ENCODE data around the gene RNF4. TPM values are rescaled to one million over a fixed set of nuclear protein-coding genes. Genes with fewer than 3 reads are reported as not detected.

Gene RNF4
- total and polyA plus RNA-seq, 10 of the 15 experiments (the other 5 are each of a cell fraction or from before 2014, with no cell fraction given): 34.9 to 145 (median 76.1) TPM

DNA sequence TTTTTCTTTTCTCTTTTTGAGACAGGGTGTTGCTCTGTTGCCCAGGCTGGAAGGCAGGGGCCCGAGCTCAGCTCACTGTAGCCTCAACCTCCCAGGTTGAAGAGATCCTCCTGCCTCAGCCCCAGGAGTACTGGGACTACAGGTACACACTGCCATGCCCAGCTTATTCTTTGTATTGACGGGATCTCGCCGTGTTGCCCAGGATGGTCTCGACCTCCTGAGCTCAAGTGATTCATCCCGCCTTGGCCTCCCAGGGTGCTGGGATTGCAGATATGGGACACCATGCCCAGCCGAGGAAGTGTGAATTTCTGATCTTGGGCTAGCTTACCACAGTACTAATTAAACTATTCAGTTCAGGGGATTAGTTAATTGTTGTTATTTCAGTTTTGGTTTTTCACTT lies 38.9 kb downstream of the RNF4 start:
- ChIA-PET SMC1A (ENCODE audit: uncharacterized antibody, unreplicated experiment) (interaction anchor here (0.7 to 0.8 kb wide), 2 partner anchors 23 to 66 kb away, joined by 3 to 4 read pairs; no protein-coding TSS in a partner anchor), POLR2A (interaction anchor here (0.5 kb wide), 1 partner anchor 229 kb away, joined by 3 read pairs; no protein-coding TSS in a partner anchor), CTCF (interaction anchor here (0.8 to 1.7 kb wide), 4 partner anchors 20 to 165 kb away, joined by 3 to 5 read pairs (median 4); no protein-coding TSS in a partner anchor), RAD21 (ENCODE audit: unreplicated experiment) (interaction anchor here (1.5 kb wide), 1 partner anchor 27 kb away, joined by 3 read pairs; no protein-coding TSS in a partner anchor)
- Histone ChIP-seq H4K20me1 (ENCODE audit: control insufficient read depth, insufficient read depth) (no peaks in the 10 kb centered on the region; the same call in none of the 2 replicates), H2AFZ (ENCODE audit: control insufficient read depth, low read depth, low read length) (no peak overlapping the region), H3K79me2 (ENCODE audit: control insufficient read depth, insufficient read depth, low read length) (peaks cover 7% of the 10 kb centered on the region), H3K36me3 (ENCODE audit: control insufficient read depth in 2 of 2, insufficient read depth in 2 of 2, low read length in 1 of 2) (peaks cover 36 to 43% of the 10 kb centered on the region in 2 experiments), H3K27me3 (replicated peaks in 1 of 2; ENCODE audit: control insufficient read depth in 2 of 2, insufficient read depth in 2 of 2, low read length in 1 of 2) (no peaks in the 10 kb centered on the region), H3K9me3 (replicated peaks; ENCODE audit: control insufficient read depth, insufficient read depth, low read length) (no peaks in the 10 kb centered on the region), H3K4me1 (ENCODE audit: control insufficient read depth, insufficient read depth, low read length) (peaks cover 26% of the 10 kb centered on the region), H3K27ac (ENCODE audit: control insufficient read depth, insufficient read depth) (no peak overlapping the region), H3K4me3 (no peak overlapping the region), H3K9ac (ENCODE audit: control insufficient read depth, insufficient read depth, low read length) (no peak overlapping the region), H3K4me2 (ENCODE audit: control insufficient read depth, insufficient read depth) (no peak overlapping the region)
- DNase-seq (ENCODE audit: low read depth, low spot score) (no peak), ATAC-seq (no peak), FAIRE-seq (no peak)
- 95% methylated on average over 7 of the region's 7 CpGs for WGBS (ENCODE audit: insufficient coverage, insufficient replicate concordance, low lambda C conversion rate, missing lambda C conversion rate)
- no TSS peak for BruUV-seq (replicated peaks)
- in situ Hi-C loops (cut with MboI) (no loop called here), intact Hi-C loops (cut with micrococcal nuclease; ENCODE audit: unreplicated experiment) (no loop called here)
- TF ChIP-seq CHD2 (IDR thresholded peaks at IDR 0.05; ENCODE audit: borderline replicate concordance, low read depth, low read length) (no peak), TCF7 (IDR thresholded peaks at IDR 0.05; ENCODE audit: borderline replicate concordance) (no peak), MEF2B (IDR thresholded peaks at IDR 0.05; ENCODE audit: partially characterized antibody, poor library complexity, severe bottlenecking) (no peak), POLR2AphosphoS5 (IDR thresholded peaks at IDR 0.05; ENCODE audit: low read length) (no peak), RBBP5 (conservative IDR thresholded peaks at IDR 0.05) (no peak), ZNF622 (IDR thresholded peaks at IDR 0.05) (no peak), ZNF274 (IDR thresholded peaks at IDR 0.05; ENCODE audit: insufficient read depth, insufficient read length) (no peak), CHD4 (IDR thresholded peaks at IDR 0.05) (no peak), TAF1 (IDR thresholded peaks at IDR 0.05; ENCODE audit: borderline replicate concordance, low read depth, low read length) (no peak), RCOR1 (conservative IDR thresholded peaks at IDR 0.05; ENCODE audit: low read depth, low read length) (no peak), KAT2A (conservative IDR thresholded peaks at IDR 0.05; ENCODE audit: control insufficient read depth, low read depth, low read length) (no peak), ZNF207 (IDR thresholded peaks at IDR 0.05; ENCODE audit: borderline replicate concordance) (no peak)
- TF ChIP-seq, protein P1, sequence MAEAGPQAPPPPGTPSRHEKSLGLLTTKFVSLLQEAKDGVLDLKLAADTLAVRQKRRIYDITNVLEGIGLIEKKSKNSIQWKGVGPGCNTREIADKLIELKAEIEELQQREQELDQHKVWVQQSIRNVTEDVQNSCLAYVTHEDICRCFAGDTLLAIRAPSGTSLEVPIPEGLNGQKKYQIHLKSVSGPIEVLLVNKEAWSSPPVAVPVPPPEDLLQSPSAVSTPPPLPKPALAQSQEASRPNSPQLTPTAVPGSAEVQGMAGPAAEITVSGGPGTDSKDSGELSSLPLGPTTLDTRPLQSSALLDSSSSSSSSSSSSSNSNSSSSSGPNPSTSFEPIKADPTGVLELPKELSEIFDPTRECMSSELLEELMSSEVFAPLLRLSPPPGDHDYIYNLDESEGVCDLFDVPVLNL (IDR thresholded peaks at IDR 0.05; ENCODE audit: low read depth, low read length): no peak
- TF ChIP-seq, protein P2, sequence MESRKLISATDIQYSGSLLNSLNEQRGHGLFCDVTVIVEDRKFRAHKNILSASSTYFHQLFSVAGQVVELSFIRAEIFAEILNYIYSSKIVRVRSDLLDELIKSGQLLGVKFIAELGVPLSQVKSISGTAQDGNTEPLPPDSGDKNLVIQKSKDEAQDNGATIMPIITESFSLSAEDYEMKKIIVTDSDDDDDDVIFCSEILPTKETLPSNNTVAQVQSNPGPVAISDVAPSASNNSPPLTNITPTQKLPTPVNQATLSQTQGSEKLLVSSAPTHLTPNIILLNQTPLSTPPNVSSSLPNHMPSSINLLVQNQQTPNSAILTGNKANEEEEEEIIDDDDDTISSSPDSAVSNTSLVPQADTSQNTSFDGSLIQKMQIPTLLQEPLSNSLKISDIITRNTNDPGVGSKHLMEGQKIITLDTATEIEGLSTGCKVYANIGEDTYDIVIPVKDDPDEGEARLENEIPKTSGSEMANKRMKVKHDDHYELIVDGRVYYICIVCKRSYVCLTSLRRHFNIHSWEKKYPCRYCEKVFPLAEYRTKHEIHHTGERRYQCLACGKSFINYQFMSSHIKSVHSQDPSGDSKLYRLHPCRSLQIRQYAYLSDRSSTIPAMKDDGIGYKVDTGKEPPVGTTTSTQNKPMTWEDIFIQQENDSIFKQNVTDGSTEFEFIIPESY (IDR thresholded peaks at IDR 0.05): no peak
- TF ChIP-seq, protein P3, sequence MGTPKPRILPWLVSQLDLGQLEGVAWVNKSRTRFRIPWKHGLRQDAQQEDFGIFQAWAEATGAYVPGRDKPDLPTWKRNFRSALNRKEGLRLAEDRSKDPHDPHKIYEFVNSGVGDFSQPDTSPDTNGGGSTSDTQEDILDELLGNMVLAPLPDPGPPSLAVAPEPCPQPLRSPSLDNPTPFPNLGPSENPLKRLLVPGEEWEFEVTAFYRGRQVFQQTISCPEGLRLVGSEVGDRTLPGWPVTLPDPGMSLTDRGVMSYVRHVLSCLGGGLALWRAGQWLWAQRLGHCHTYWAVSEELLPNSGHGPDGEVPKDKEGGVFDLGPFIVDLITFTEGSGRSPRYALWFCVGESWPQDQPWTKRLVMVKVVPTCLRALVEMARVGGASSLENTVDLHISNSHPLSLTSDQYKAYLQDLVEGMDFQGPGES (IDR thresholded peaks at IDR 0.05): no peak
- TF ChIP-seq, protein P4, sequence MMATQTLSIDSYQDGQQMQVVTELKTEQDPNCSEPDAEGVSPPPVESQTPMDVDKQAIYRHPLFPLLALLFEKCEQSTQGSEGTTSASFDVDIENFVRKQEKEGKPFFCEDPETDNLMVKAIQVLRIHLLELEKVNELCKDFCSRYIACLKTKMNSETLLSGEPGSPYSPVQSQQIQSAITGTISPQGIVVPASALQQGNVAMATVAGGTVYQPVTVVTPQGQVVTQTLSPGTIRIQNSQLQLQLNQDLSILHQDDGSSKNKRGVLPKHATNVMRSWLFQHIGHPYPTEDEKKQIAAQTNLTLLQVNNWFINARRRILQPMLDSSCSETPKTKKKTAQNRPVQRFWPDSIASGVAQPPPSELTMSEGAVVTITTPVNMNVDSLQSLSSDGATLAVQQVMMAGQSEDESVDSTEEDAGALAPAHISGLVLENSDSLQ (IDR thresholded peaks at IDR 0.05): no peak

All from GM12878 (cell line).